ENCODE data around the gene EEF2KMT.
A peak's percentile ranks its signal among the peaks of the same experiment; 100 is the strongest.

The EEF2KMT gene

GRCh38 chr16:5069854-5070253, 27.7 kb downstream of the EEF2KMT start:
- Histone ChIP-seq H3K4me3 (no peak overlapping the region), H3K4me1 (peaks cover 19 to 24% (median 22%) of the 10 kb centered on the region in 10 experiments), H4K20me1 (no peaks in the 10 kb centered on the region), H3K4me2 (no peak overlapping the region), H3K9ac (no peak overlapping the region), H3K9me3 (replicated peaks in 1 of 11) (peaks cover 0 to 14% (median 0%) of the 10 kb centered on the region in 11 experiments; a peak in 2 of 22 replicates), H3K27ac (no peak overlapping the region), H3K36me3 (peaks cover 3 to 19% (median 9%) of the 10 kb centered on the region in 11 experiments; a peak in 18 of 22 replicates), H3K27me3 (no peaks in the 10 kb centered on the region)
- TF ChIP-seq Cebpa-rat (IDR thresholded peaks at IDR 0.05): no peak

GRCh38 chr16:5069048-5069447, 28.5 kb downstream of the EEF2KMT start:
- no peak overlapping the region for H3K4me3 ChIP-seq
- peaks cover 0 to 14% (median 0%) of the 10 kb centered on the region in 11 experiments; a peak in 2 of 22 replicates for H3K9me3 ChIP-seq (replicated peaks in 1 of 11)
- H3K27me3 ChIP-seq: no peaks in the 10 kb centered on the region
- no peak overlapping the region for H3K4me2 ChIP-seq
- no peak for TF ChIP-seq Cebpa-rat (IDR thresholded peaks at IDR 0.05)
- H3K9ac ChIP-seq: no peak overlapping the region
- H3K36me3 ChIP-seq: peaks cover 0 to 12% (median under 1%) of the 10 kb centered on the region in 11 experiments; a peak in 9 of 22 replicates
- no peak overlapping the region for H3K27ac ChIP-seq
- H4K20me1 ChIP-seq: no peaks in the 10 kb centered on the region
- peaks cover 19 to 24% (median 22%) of the 10 kb centered on the region in 10 experiments for H3K4me1 ChIP-seq

- H3K4me2 ChIP-seq: no peak overlapping the region
- H3K9me3 ChIP-seq (replicated peaks in 1 of 11): peaks cover 0 to 14% (median 0%) of the 10 kb centered on the region in 11 experiments; a peak in 2 of 22 replicates
- 0 out of 22 replicates have a peak, but pooled peaks cover 0 to 6% (median 0%) of the 10 kb centered on the region in 11 experiments for H3K27me3 ChIP-seq
- 0 out of 22 replicates have a peak, but pooled peaks cover 0 to 6% (median 0%) of the 10 kb centered on the region in 11 experiments for H4K20me1 ChIP-seq
- TF ChIP-seq Cebpa-rat (IDR thresholded peaks at IDR 0.05): no peak
- peaks cover 12 to 29% (median 25%) of the 10 kb centered on the region in 10 experiments for H3K4me1 ChIP-seq
- no peak overlapping the region for H3K27ac ChIP-seq
- no peak overlapping the region for H3K9ac ChIP-seq
- no peaks in the 10 kb centered on the region for H3K36me3 ChIP-seq
- H3K4me3 ChIP-seq: no peak overlapping the region
These were observed 31.1 kb downstream of the EEF2KMT start for GRCh38 chr16:5066511-5066910.

- Histone ChIP-seq H3K27ac (no peak within 1 kb of the TSS), H3K27me3 (0 out of 22 replicates have a peak, but pooled peaks cover 0 to 6% (median 0%) of the 10 kb centered on the region in 11 experiments), H3K4me3 (no peak within 1 kb of the TSS), H3K36me3 (no peaks in the 10 kb centered on the region), H3K4me1 (peaks cover 7 to 24% (median 19%) of the 10 kb centered on the region in 10 experiments; a peak in 17 of 20 replicates), H3K9me3 (replicated peaks in 1 of 11) (peaks cover 0 to 10% (median 0%) of the 10 kb centered on the region in 11 experiments; a peak in 2 of 22 replicates), H3K4me2 (no peak within 1 kb of the TSS), H3K9ac (0 out of 22 replicates have a peak within 1 kb of the TSS, but pooled peaks of 1 of the 11 experiments have one; percentile 6), H4K20me1 (0 out of 22 replicates have a peak, but pooled peaks cover 0 to 7% (median 0%) of the 10 kb centered on the region in 11 experiments)
- TF ChIP-seq Cebpa-rat (IDR thresholded peaks at IDR 0.05): no peak
These were observed 31.8 kb downstream of the EEF2KMT start, which contains the start of gene C16orf89 for GRCh38 chr16:5065813-5066212. Gene C16orf89, minus strand, starts transcription at chr16:5065956. Its CDS starts 48 bp downstream, at chr16:5065908.

GRCh38 chr16:5065326-5065725, 32.3 kb downstream of the EEF2KMT start:
- H3K9ac ChIP-seq: 0 out of 22 replicates have a peak overlapping the region, but pooled peaks of 1 of the 11 experiments have one; percentile 6
- no peak overlapping the region for H3K4me2 ChIP-seq

GRCh38 chr16:5064915-5065314, 32.7 kb downstream of the EEF2KMT start:
- H3K27ac ChIP-seq: no peak overlapping the region

More at GRCh38 chr16:5065326-5065725, 32.3 kb downstream of the EEF2KMT start:
- Histone ChIP-seq H3K27ac (no peak overlapping the region), H4K20me1 (0 out of 22 replicates have a peak, but pooled peaks cover 0 to 7% (median 0%) of the 10 kb centered on the region in 11 experiments), H3K27me3 (0 out of 22 replicates have a peak, but pooled peaks cover 0 to 6% (median 0%) of the 10 kb centered on the region in 11 experiments), H3K9me3 (replicated peaks in 1 of 11) (peaks cover 0 to 5% (median 0%) of the 10 kb centered on the region in 11 experiments; a peak in 1 of 22 replicates), H3K36me3 (no peaks in the 10 kb centered on the region), H3K4me1 (peaks cover 7 to 21% (median 18%) of the 10 kb centered on the region in 10 experiments; a peak in 17 of 20 replicates), H3K4me3 (no peak overlapping the region)
- TF ChIP-seq Cebpa-rat (IDR thresholded peaks at IDR 0.05): peak in 7 of 11 experiments; percentile 20 to 82 (median 47); a peak in 7 of 22 replicates

GRCh38 chr16:5062790-5063765, 34.5 kb downstream of the EEF2KMT start:
- no peak overlapping the region for H3K4me3 ChIP-seq
- peak overlapping the region in 9 of 11 experiments; percentile 5 to 81 (median 69); a peak in 15 of 22 replicates for H3K4me2 ChIP-seq
- H3K9ac ChIP-seq: no peak overlapping the region
- TF ChIP-seq Cebpa-rat (IDR thresholded peaks at IDR 0.05): no peak
- H3K27ac ChIP-seq: no peak overlapping the region
- no peaks in the 10 kb centered on the region for H3K36me3 ChIP-seq
- H3K4me1 ChIP-seq: peaks cover 16 to 38% (median 34%) of the 10 kb centered on the region in 10 experiments
- 0 out of 22 replicates have a peak, but pooled peaks cover 0 to 6% (median 0%) of the 10 kb centered on the region in 11 experiments for H3K27me3 ChIP-seq
- 0 out of 22 replicates have a peak, but pooled peaks cover 0 to 7% (median 0%) of the 10 kb centered on the region in 11 experiments for H4K20me1 ChIP-seq
- no peaks in the 10 kb centered on the region for H3K9me3 ChIP-seq (replicated peaks in 1 of 11)

More at GRCh38 chr16:5064915-5065314, 32.7 kb downstream of the EEF2KMT start:
- H3K9me3 ChIP-seq (replicated peaks in 1 of 11): 0 out of 22 replicates have a peak, but pooled peaks cover 0 to under 1% (median 0%) of the 10 kb centered on the region in 11 experiments
- H3K36me3 ChIP-seq: no peaks in the 10 kb centered on the region
- no peak overlapping the region for H3K4me2 ChIP-seq
- H3K9ac ChIP-seq: no peak overlapping the region
- H3K4me1 ChIP-seq: peaks cover 7 to 21% (median 19%) of the 10 kb centered on the region in 10 experiments; a peak in 17 of 20 replicates
- TF ChIP-seq Cebpa-rat (IDR thresholded peaks at IDR 0.05): no peak
- H3K27me3 ChIP-seq: 0 out of 22 replicates have a peak, but pooled peaks cover 0 to 6% (median 0%) of the 10 kb centered on the region in 11 experiments
- H4K20me1 ChIP-seq: 0 out of 22 replicates have a peak, but pooled peaks cover 0 to 7% (median 0%) of the 10 kb centered on the region in 11 experiments
- no peak overlapping the region for H3K4me3 ChIP-seq

- H3K9me3 ChIP-seq (replicated peaks in 1 of 11): no peaks in the 10 kb centered on the region
- H3K36me3 ChIP-seq: no peaks in the 10 kb centered on the region
- H3K27me3 ChIP-seq: 0 out of 22 replicates have a peak, but pooled peaks cover 0 to 6% (median 0%) of the 10 kb centered on the region in 11 experiments
- peak overlapping the region in 1 of 11 experiments; percentile 14; a peak in 1 of 22 replicates for H3K9ac ChIP-seq
- no peak overlapping the region for H3K27ac ChIP-seq
- H4K20me1 ChIP-seq: 0 out of 22 replicates have a peak, but pooled peaks cover 0 to 7% (median 0%) of the 10 kb centered on the region in 11 experiments
- no peak overlapping the region for H3K4me3 ChIP-seq
- H3K4me2 ChIP-seq: peak overlapping the region in 9 of 11 experiments; percentile 5 to 81 (median 69); a peak in 16 of 22 replicates
- no peak for TF ChIP-seq Cebpa-rat (IDR thresholded peaks at IDR 0.05)
- peaks cover 18 to 42% (median 35%) of the 10 kb centered on the region in 10 experiments for H3K4me1 ChIP-seq
These were observed 35.5 kb downstream of the EEF2KMT start for GRCh38 chr16:5062051-5062450.

All from BLaER1 treated with 17β-estradiol and CSF1 and Interleukin-3, amounts not matched to agents 10 nM and 100 nM (cell line).